Transverse colon (tissue), 4 donors: Measurements from ENCODE around the gene KCNK5. TPM values are rescaled to one million over a fixed set of nuclear protein-coding genes. Genes with fewer than 3 reads are reported as not detected.

ENCODE experiments used
- DNase-seq: peaks from one replicate; pipeline ENCODE4 v3.0.0-alpha.2; 2019
- H3K27ac ChIP-seq, 4 donors: fragments of 200-600 bp; sonication (generic); 2 replicates each; pipeline ENCODE4 v1.5.1; 2016 to 2018; ENCODE audit warnings: inconsistent platforms in 4 of 4
- H3K27me3 ChIP-seq: fragments of 200-600 bp; sonication (generic); 2 replicates; pipeline ENCODE4 v1.5.1; 2017; ENCODE audit warnings: inconsistent platforms
- H3K36me3 ChIP-seq, 4 donors: fragments of 200-600 bp; sonication (generic); 2 replicates each; pipeline ENCODE4 v1.5.1; 2017 to 2019; ENCODE audit warnings: inconsistent platforms in 4 of 4
- H3K4me1 ChIP-seq, 4 donors: fragments of 200-600 bp; sonication (generic); 2 replicates each; pipeline ENCODE4 v1.5.1; 2017 to 2020; ENCODE audit warnings: inconsistent platforms in 4 of 4
- H3K4me3 ChIP-seq, 4 donors: fragments of 200-600 bp; sonication (generic); 1 replicate in 1 of 4; 2 replicates in 3 of 4; pipeline versions ENCODE4 v1.5.1 to v1.6.1; 2017 to 2019; ENCODE audit warnings: inconsistent platforms in 4 of 4
- H3K9me3 ChIP-seq, 2 donors: fragments of 200-600 bp; sonication (generic); 2 replicates each; pipeline ENCODE4 v1.5.1; 2017 to 2019; ENCODE audit warnings: inconsistent platforms in 2 of 2
- CTCF ChIP-seq, 5 experiments: fragments of 200-600 bp in 3 of 5; fragments of 450-650 bp in 2 of 5; sonication (generic) in 3 of 5; IDR thresholded peaks; 1 replicate in 2 of 5; 2 replicates in 3 of 5; pipeline ENCODE4 v1.5.1; 2016 to 2017; ENCODE audit warnings: antibody characterized with exemption in 5 of 5, inconsistent platforms in 3 of 5, mild to moderate bottlenecking in 2 of 5, moderate library complexity in 1 of 5
- EP300 ChIP-seq: sonication (generic); formaldehyde crosslinking; IDR thresholded peaks from one replicate; pipeline ENCODE4 v1.6.1; 2017; ENCODE audit warnings: antibody characterized with exemption, low read depth
- POLR2A ChIP-seq: fragments of 450-650 bp; IDR thresholded peaks from one replicate; pipeline ENCODE4 v1.6.1; 2016; ENCODE audit warnings: antibody characterized with exemption, mild to moderate bottlenecking, moderate library complexity
- POLR2AphosphoS5 ChIP-seq, 3 donors: sonication (generic); formaldehyde crosslinking; IDR thresholded peaks; one replicate each; pipeline ENCODE4 v1.6.1; 2016; ENCODE audit warnings: antibody characterized with exemption in 3 of 3
- WGBS, 2 donors: methylation state at CpG; one replicate each; pipeline ENCODE4 v1.1.5; 2018; ENCODE audit warnings: low coverage in 1 of 2; 5-methylcytosine and 5-hydroxymethylcytosine counted together
- in situ Hi-C, 4 donors: fragments of 200-750 bp; cut with MboI; loops; one replicate each; pipeline versions ENCODE4 v1.15.0 to v1.15.1; 2017; ENCODE audit warnings: low sequenced_read_pairs in 3 of 4, low pct_ligation_motif_present in 1 of 4, low pct_unique_long_range_greater_than_20kb in 1 of 4
- intact Hi-C: fragments of 100-400 bp; cut with DNase I; formaldehyde crosslinking; loops from one replicate; pipeline ENCODE4 v1.15.1; 2023; ENCODE audit warnings: low total_unique reads
- total RNA-seq, 4 donors: library from RNA; depleted of rRNA; stranded (reverse); fragments of >200 nt; gene quantifications; one replicate each; pipeline ENCODE4 v1.1.0, GENCODE V29; 2016

KCNK5 gene
- total RNA-seq, 4 donors from 2014 or later = 9.6 to 86.0 (median 64.5) TPM

- WGBS, 2 donors = 50 to 73% methylated on average over 1 to 4 of the region's 4 CpGs
- H3K4me3 ChIP-seq = no peak overlapping the region
- in situ Hi-C loops (no loop called here), intact Hi-C loops (no loop called here)
- H3K27ac ChIP-seq = peak overlapping the region; percentile 88 to 91 (median 89)
- no peaks in the 10 kb centered on the region for H3K36me3 ChIP-seq
- no peak for TF ChIP-seq CTCF (IDR thresholded peaks at IDR 0.05)
- no peak for TF ChIP-seq POLR2AphosphoS5 (IDR thresholded peaks at IDR 0.05)
- TF ChIP-seq POLR2A = no peak
- no peak for TF ChIP-seq EP300
- no peaks in the 10 kb centered on the region for H3K27me3 ChIP-seq
- no peak for DNase-seq
- peaks cover 9 to 61% (median 26%) of the 10 kb centered on the region in 4 donors for H3K4me1 ChIP-seq
- no peaks in the 10 kb centered on the region for H3K9me3 ChIP-seq
Observed at GRCh38 chr6:39188098-39188450, 41.2 kb downstream of the KCNK5 start.

GRCh38 chr6:39184906-39185580 is 44.2 kb downstream of the KCNK5 start:
- Histone ChIP-seq H3K4me1 (peaks cover 9 to 58% (median 26%) of the 10 kb centered on the region in 4 donors), H3K27ac (peak overlapping the region; percentile 88 to 91 (median 89)), H3K4me3 (no peak overlapping the region), H3K27me3 (no peaks in the 10 kb centered on the region), H3K9me3 (no peaks in the 10 kb centered on the region), H3K36me3 (no peaks in the 10 kb centered on the region)
- peak; percentile 15 for TF ChIP-seq POLR2A
- peak in 2 of 3 donors; percentile 53 to 60 for TF ChIP-seq POLR2AphosphoS5 (IDR thresholded peaks at IDR 0.05)
- TF ChIP-seq EP300 = no peak
- peak; percentile 86 for DNase-seq
- 39 to 48% methylated on average over 2 to 5 of the region's 5 CpGs for WGBS, 2 donors
- in situ Hi-C loops (no loop called here), intact Hi-C loops (no loop called here)

- intact Hi-C loops (no loop called here), in situ Hi-C loops (no loop called here)
- Histone ChIP-seq H3K27me3 (no peaks in the 10 kb centered on the region), H3K4me3 (no peak overlapping the region), H3K27ac (no peak overlapping the region), H3K9me3 (peaks cover 1 to 6% of the 10 kb centered on the region in 2 donors), H3K4me1 (peaks cover 9 to 36% (median 23%) of the 10 kb centered on the region in 4 donors), H3K36me3 (no peaks in the 10 kb centered on the region)
- no peak for DNase-seq
- no peak for TF ChIP-seq POLR2A
- TF ChIP-seq CTCF (IDR thresholded peaks at IDR 0.05) = no peak
- 53 to 75% methylated on average over 2 to 3 of the region's 3 CpGs for WGBS, 2 donors
Observed at GRCh38 chr6:39182604-39183003, 46.7 kb downstream of the KCNK5 start.

GRCh38 chr6:39181826-39182225 is 47.4 kb downstream of the KCNK5 start:
- Histone ChIP-seq H3K4me3 (no peak overlapping the region), H3K4me1 (peaks cover 6 to 29% (median 17%) of the 10 kb centered on the region in 4 donors), H3K27ac (no peak overlapping the region), H3K36me3 (no peaks in the 10 kb centered on the region), H3K9me3 (peaks cover 9 to 13% of the 10 kb centered on the region in 2 donors), H3K27me3 (no peaks in the 10 kb centered on the region)
- TF ChIP-seq POLR2A = no peak
- TF ChIP-seq CTCF (IDR thresholded peaks at IDR 0.05) = no peak
- TF ChIP-seq POLR2AphosphoS5 (IDR thresholded peaks at IDR 0.05) = no peak
- TF ChIP-seq EP300 = no peak
- in situ Hi-C loops (no loop called here), intact Hi-C loops (no loop called here)
- no peak for DNase-seq
- WGBS, 2 donors = 89% methylated on average over 4 of the region's 4 CpGs; no CpG with 5 or more reads in 1 of the 2 donors

- Histone ChIP-seq H3K4me1 (peaks cover under 1 to 24% (median 15%) of the 10 kb centered on the region in 4 donors), H3K9me3 (peaks cover 10 to 14% of the 10 kb centered on the region in 2 donors), H3K27ac (no peak overlapping the region), H3K27me3 (no peaks in the 10 kb centered on the region), H3K36me3 (no peaks in the 10 kb centered on the region), H3K4me3 (no peak overlapping the region)
- intact Hi-C loops (no loop called here), in situ Hi-C loops (no loop called here)
- TF ChIP-seq POLR2A (no peak), CTCF (IDR thresholded peaks at IDR 0.05) (no peak), POLR2AphosphoS5 (IDR thresholded peaks at IDR 0.05) (no peak), EP300 (no peak)
- no peak for DNase-seq
- 89 to 100% methylated on average over 1 to 6 of the region's 6 CpGs for WGBS, 2 donors
Observed at GRCh38 chr6:39181333-39181732, 47.9 kb downstream of the KCNK5 start.
